Ovary (tissue), 9 donors: ENCODE results near the gene RHNO1. TPM values are rescaled to one million over a fixed set of nuclear protein-coding genes. Genes with fewer than 3 reads are reported as not detected.

ENCODE experiments used
- DNase-seq, 5 donors: peaks; one replicate each; pipeline ENCODE4 v3.0.0-alpha.2; 2019 to 2020
- H3K27ac ChIP-seq, 2 donors: fragments of 200-600 bp; one replicate each; pipeline versions ENCODE4 v1.5.1 to v1.8.0; 2019 to 2022
- H3K27me3 ChIP-seq: fragments of 200-600 bp; one replicate; pipeline ENCODE4 v1.8.0; 2022
- H3K36me3 ChIP-seq: fragments of 200-600 bp; sonication (generic); one replicate; pipeline ENCODE4 v1.5.1; 2019
- H3K4me1 ChIP-seq: one replicate; pipeline ENCODE4 v1.8.1; 2013; ENCODE audit warnings: mild to moderate bottlenecking, moderate library complexity; ENCODE audit not compliant: insufficient read depth
- H3K4me3 ChIP-seq: fragments of 200-600 bp; sonication (generic); one replicate; pipeline ENCODE4 v1.5.1; 2017
- H3K9me3 ChIP-seq, 2 donors: fragments of 200-600 bp in 1 of 2; sonication (generic) in 1 of 2; one replicate each; pipeline versions ENCODE4 v1.5.1 to v1.8.1; 2013 to 2019; ENCODE audit warnings: mild to moderate bottlenecking in 1 of 2, moderate library complexity in 1 of 2
- CTCF ChIP-seq, 3 donors: fragments of 450-650 bp in 2 of 3; fragments of 200-600 bp in 1 of 3; IDR thresholded peaks; one replicate each; pipeline versions ENCODE4 v1.5.1 to v1.8.0; 2016 to 2022; ENCODE audit warnings: antibody characterized with exemption in 3 of 3, mild to moderate bottlenecking in 1 of 3
- EP300 ChIP-seq: sonication (generic); formaldehyde crosslinking; IDR thresholded peaks from one replicate; pipeline ENCODE4 v1.6.1; 2017; ENCODE audit warnings: antibody characterized with exemption
- POLR2A ChIP-seq: fragments of 450-650 bp; IDR thresholded peaks from one replicate; pipeline ENCODE4 v1.6.1; 2017; ENCODE audit warnings: antibody characterized with exemption, mild to moderate bottlenecking, moderate library complexity
- WGBS, 3 donors: extraction: QIAGEN DNeasy Blood & Tissue Kit in 1 of 3; methylation state at CpG; one replicate each; pipeline versions ENCODE4 v1.1.5 to v1.1.7; 2013 to 2017; 5-methylcytosine and 5-hydroxymethylcytosine counted together
- intact Hi-C, 4 donors: fragments of 100-400 bp; cut with DNase I; formaldehyde crosslinking; loops; one replicate each; pipeline versions ENCODE4 v1.11.0 to v1.15.1; 2022 to 2023
- polyA plus RNA-seq, 2 donors: library from polyadenylated mRNA; stranded (reverse); fragments of 200-250 nt in 1 of 2; fragments of 350-450 nt in 1 of 2; fragmentation: Illumina TruSeq in 1 of 2; extraction: RNeasy Lipid Tissue Mini Kit (QIAGEN cat#74804) in 1 of 2; gene quantifications; one replicate each; pipeline ENCODE4 v1.2.3, GENCODE V29; 2013 to 2014
- total RNA-seq, 7 donors: library from RNA; depleted of rRNA in 2 of 7; stranded (reverse); fragments of >200 nt in 2 of 7; fragmentation: NEBNext Ultra II Directional in 3 of 7; extraction: Animal tissue kit (Norgen Biotek cat#: 25700) in 3 of 7; gene quantifications; one replicate each; pipeline versions ENCODE4 v1.1.0 to v1.2.4, GENCODE V29; 2016 to 2023
- donor health status: DM: no; HTN: no; CAD: no; lungs with moderate emphysema.
- donor health status: DM: no; HTN: no; CAD: no.
- donor health status: Bipolar disorder and iron deficiency.
- donor health status: DM: yes; HTN: yes; CAD: no.
- donor health status: DM: no; HTN: no; CAD: no.
- donor health status: DM: yes; HTN: yes; CAD: no.

The RHNO1 gene
- total and polyA plus RNA-seq, 9 donors, result 10.1 to 26.1 (median 18.7) TPM

DNA sequence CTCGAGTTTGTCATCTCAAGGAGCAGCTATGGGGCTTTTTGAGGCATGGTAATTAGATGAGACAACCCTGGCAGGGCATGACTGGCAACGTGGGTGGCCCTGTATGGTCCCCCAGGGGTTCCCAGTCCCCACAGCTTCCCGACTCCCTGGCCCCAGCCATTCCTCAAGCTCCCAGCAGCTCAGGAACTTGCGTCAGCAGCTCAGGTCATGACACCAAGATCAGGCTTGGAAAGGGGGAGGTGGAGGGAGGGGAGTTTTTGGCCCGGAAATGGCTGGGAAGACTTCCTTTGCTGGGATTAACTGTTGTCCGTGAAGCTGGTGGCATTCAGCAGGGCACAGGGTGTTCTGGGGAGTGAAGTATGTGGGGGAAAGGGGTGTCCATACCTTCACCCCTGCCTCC is 31.7 kb upstream of the RHNO1 start:
- Histone ChIP-seq H3K27ac (peak overlapping the region in 1 of 2 donors; percentile 11), H3K9me3 (no peaks in the 10 kb centered on the region), H3K36me3 (no peaks in the 10 kb centered on the region), H3K4me1 (peaks cover 12% of the 10 kb centered on the region), H3K27me3 (no peaks in the 10 kb centered on the region), H3K4me3 (no peak overlapping the region)
- 15 to 17% (median 15%) methylated on average over 6 of the region's 6 CpGs for WGBS, 3 donors
- intact Hi-C loops, result loop anchor here in 1 of 4 donors (5.0 kb wide), 1 partner anchor 97 kb away; no protein-coding TSS in a partner anchor
- TF ChIP-seq POLR2A (no peak), EP300 (no peak), CTCF (IDR thresholded peaks at IDR 0.05) (no peak)
- DNase-seq, result peak; percentile 49 to 75 (median 70)

- Histone ChIP-seq H3K36me3 (no peaks in the 10 kb centered on the region), H3K9me3 (no peaks in the 10 kb centered on the region), H3K4me3 (no peak overlapping the region), H3K27ac (no peak overlapping the region), H3K4me1 (peaks cover 13% of the 10 kb centered on the region), H3K27me3 (no peaks in the 10 kb centered on the region)
- TF ChIP-seq EP300, result no peak
- no peak for TF ChIP-seq POLR2A
- TF ChIP-seq CTCF (IDR thresholded peaks at IDR 0.05), result no peak
- intact Hi-C loops, result loop anchor here in 3 of 4 donors (10.0 kb wide), 2 partner anchors 93 to 183 kb away; no protein-coding TSS in a partner anchor
- no peak for DNase-seq
- WGBS, 3 donors, result 88 to 92% (median 91%) methylated on average over 3 of the region's 3 CpGs
Observed at GRCh38 chr12:2851931-2852330, 25.1 kb upstream of the RHNO1 start.

DNA sequence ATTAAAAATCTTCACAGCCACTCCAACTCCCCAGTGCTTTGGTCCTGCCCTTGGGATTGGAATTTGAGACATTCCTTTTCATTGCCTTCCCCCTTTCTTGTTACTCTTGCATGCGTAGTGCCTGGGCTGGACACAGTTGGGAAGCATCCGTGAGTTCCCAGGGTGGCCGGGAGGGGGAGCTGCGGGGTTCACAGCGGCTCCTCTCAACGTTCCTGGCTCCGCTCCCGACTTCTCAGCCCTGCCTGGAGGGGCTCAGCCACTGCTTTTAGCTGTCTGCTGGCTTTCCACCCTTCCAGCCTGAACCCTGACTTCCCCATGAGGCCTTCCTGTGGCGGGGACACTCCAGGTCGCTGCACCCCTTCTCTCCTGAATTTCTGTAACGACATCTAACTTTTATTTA is 23.4 kb upstream of the RHNO1 start:
- Histone ChIP-seq H3K4me3 (no peak overlapping the region), H3K27me3 (no peaks in the 10 kb centered on the region), H3K4me1 (peaks cover 11% of the 10 kb centered on the region), H3K36me3 (no peaks in the 10 kb centered on the region), H3K9me3 (no peaks in the 10 kb centered on the region), H3K27ac (no peak overlapping the region)
- peak; percentile 88 to 94 (median 91) for DNase-seq
- intact Hi-C loops, result loop anchor here in 3 of 4 donors (10.0 kb wide), 2 partner anchors 91 to 181 kb away; no protein-coding TSS in a partner anchor
- WGBS, 3 donors, result 13 to 15% (median 14%) methylated on average over 11 of the region's 11 CpGs
- TF ChIP-seq CTCF (IDR thresholded peaks at IDR 0.05), result peak; percentile 66 to 72 (median 69)
- TF ChIP-seq EP300, result no peak

DNA sequence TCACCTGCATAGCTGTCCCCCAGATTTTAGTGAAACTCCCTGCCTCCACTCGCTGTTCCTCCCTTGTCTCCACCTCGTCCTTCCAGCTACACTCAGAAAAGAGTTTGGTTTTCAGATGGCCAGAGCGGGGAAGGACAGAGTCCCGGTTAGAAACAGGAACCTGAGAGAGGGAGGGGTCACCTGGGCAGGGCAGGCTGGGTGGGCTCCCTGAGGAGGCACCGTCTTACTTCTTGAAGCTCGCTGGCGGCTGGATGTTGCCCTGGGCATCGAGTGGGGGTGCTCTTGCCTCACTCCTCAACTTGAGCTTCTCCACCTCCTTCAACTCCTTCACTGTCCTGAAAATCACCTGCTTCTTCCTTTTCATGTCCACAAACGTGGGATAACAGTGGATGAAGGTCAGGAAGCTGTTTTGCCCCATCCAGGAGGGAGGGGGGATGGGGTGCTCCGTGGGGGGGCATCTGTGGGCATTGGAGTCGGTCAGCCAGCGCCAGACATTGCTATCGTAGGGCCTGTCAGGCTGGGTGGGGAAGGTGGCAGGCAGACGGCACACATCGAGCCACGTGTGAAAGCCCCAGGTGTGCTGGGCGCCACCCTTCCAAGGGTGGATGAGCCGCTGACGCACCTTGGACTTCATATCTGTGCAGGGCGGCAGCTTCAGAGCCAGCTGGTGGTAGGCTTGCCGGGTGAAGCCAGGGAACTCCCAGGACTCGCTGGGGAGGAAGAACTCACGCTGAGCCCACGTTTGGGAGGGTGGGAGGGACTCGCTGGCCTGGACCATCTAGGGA is 22.2 kb upstream of the RHNO1 start:
- Histone ChIP-seq H3K27me3 (no peaks in the 10 kb centered on the region), H3K4me1 (peaks cover 4% of the 10 kb centered on the region), H3K9me3 (no peaks in the 10 kb centered on the region), H3K4me3 (no peak overlapping the region), H3K36me3 (no peaks in the 10 kb centered on the region), H3K27ac (no peak overlapping the region)
- TF ChIP-seq POLR2A (no peak), CTCF (IDR thresholded peaks at IDR 0.05) (no peak), EP300 (no peak)
- no peak for DNase-seq
- intact Hi-C loops, result loop anchor here (5.0 to 10.0 kb wide), 4 partner anchors 87 to 180 kb away; no protein-coding TSS in a partner anchor
- 84 to 89% (median 89%) methylated on average over 25 of the region's 25 CpGs for WGBS, 3 donors
